GM12801 (cell line): ENCODE data around the gene CDC14A.

ENCODE experiments used
- CTCF ChIP-seq: IDR thresholded peaks from one replicate; pipeline ENCODE4 v1.5.1; 2011; ENCODE audit warnings: control low read depth; ENCODE audit not compliant: insufficient read length; ENCODE audit errors: extremely low read depth

CDC14A gene, protein sequence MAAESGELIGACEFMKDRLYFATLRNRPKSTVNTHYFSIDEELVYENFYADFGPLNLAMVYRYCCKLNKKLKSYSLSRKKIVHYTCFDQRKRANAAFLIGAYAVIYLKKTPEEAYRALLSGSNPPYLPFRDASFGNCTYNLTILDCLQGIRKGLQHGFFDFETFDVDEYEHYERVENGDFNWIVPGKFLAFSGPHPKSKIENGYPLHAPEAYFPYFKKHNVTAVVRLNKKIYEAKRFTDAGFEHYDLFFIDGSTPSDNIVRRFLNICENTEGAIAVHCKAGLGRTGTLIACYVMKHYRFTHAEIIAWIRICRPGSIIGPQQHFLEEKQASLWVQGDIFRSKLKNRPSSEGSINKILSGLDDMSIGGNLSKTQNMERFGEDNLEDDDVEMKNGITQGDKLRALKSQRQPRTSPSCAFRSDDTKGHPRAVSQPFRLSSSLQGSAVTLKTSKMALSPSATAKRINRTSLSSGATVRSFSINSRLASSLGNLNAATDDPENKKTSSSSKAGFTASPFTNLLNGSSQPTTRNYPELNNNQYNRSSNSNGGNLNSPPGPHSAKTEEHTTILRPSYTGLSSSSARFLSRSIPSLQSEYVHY

DNA sequence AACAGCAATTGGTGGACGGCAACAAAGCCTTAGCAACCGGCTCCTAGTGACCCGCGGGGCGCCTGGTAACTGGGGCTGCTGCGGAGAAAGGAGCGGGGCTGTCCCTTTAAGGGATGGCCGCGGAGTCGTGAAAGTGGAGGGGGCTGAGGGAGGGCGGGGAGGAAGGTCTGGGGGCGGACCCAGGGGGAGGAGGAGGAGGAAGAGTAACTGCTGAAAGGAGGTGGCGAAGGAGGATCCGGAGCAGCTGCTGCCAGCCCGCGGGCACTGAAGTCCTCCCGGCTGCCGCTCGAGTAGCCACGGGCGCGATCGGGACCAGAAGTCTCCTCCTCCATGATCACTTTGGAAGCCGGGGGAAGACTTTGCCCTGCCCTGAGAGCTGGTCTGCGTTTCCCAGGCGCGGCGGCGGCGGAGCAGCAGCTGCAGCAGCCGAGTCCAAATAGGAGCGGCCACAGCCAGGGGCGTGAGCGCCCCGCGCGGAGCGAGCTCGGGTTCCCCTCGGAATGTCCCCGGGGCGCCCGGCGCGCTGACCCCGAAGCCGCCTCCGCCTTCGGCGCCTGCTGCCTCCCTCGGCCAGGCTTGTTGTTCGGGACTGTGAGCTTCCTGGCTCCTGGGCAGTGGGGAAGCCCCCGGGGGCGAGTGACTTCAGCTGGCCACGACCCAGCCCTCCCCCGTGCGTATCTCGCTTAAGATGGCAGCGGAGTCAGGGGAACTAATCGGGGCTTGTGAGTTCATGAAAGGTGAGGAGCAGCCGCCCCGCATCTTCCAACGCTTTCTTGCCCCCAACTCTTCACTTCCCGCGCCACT is at the start of gene CDC14A:
TSS of gene CDC14A (plus strand) at position 240 of the 804 bp plus-strand sequence. CDS start at position 689, 449 bp downstream.
- no peak for TF ChIP-seq CTCF

DNA sequence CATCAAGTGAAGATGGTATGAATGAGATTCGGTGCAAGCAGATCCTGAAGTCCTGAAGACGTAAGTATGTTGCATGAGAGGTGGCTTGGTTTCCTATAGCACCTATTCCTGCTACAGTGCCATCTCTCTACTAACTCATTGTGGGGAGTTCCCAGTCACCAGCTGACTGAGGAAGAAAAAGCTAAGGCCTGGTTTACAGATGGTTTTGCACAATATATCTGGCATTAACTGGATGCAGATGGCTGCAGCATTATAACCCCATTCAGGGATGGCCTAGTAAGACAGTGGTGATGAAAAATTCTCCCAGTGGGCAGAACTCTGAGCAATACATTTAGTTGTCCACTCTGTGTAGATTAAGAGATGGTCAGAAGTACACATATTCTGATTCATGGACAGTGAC is 49.6 kb upstream of the CDC14A start:
- TF ChIP-seq CTCF = no peak

DNA sequence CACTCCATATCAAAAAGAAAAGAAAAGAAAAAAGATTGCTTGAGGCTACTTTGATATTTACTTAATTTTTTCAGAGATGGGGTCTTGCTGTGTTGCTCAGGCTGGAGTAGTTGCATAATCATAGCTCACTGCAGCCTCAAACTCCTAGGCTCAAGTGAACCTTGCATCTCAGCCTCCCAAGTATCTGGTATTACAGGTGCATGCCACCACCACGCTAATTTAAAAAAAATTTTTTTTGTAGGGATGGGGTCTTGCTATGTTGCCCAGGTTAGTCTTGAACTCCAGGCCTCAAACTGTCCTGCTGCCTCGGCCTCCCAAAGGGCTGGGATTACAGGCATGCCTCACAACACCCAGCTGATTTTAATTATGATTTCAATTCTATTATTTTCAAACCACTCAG is 48.1 kb upstream of the CDC14A start:
- TF ChIP-seq CTCF = no peak

DNA sequence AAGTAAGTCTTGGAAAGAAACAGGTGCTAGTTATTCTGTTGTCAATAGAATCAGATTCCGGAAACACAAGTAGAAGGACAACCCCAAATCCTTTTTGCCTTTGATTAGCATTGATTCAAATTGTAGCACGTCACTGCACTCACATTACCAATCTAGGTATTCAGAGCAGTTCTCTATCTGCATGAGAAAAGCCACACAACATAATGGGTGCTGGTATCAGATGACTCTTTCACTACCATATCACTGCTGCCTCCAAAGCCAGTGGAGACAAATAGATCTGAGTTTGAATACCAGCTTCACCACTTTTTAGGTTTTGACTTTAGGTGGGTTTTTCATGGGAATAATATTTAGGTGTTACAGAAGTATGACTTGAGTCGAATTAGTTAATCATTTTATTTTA is 47.4 kb upstream of the CDC14A start:
- no peak for TF ChIP-seq CTCF

DNA sequence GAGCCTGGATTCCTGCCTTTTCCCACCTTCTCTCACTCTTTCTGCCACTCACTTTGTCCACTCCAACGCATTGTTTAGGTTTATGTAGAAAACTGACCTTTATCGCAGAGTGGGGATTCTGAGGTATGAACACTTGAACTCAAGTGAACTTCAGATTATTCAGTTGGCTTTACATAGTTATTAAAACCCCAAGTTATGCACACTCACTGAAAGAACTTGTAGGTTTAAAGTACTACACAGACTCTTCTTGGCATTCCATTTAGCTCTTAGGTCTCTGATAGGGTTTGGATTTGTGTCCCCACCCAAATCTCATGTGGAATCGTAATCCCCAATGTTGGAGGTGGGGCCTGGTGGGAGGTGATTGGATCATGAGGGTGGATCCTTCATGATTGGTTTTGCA is 46.4 kb upstream of the CDC14A start:
- no peak for TF ChIP-seq CTCF

DNA sequence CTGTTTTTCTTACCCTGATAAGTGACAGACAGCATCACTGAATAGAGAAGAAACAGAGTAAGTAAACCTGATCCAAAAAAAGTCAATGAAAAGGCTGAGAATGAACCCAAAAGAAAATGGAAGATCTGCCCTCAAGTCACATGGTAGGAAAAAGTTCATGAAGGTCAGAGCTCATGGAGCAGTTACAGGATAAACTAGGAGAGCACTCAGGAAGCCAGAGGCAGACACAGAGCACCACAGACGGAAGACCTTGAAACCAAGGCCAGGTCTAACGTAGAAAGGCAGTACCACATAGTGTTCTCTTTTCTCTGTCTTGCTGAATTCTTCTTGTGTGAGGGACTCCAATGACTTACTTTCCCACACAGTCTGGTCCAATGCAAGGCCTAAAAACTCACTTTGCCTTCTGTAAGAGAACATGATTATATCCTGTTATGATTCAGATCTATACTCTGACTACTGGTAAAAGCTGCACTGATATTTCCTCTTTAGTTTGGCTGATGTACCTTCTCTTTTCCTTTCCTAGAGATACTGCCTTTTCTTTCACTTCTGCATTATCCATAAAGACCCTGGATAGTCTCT is 45.5 kb upstream of the CDC14A start:
- no peak for TF ChIP-seq CTCF

DNA sequence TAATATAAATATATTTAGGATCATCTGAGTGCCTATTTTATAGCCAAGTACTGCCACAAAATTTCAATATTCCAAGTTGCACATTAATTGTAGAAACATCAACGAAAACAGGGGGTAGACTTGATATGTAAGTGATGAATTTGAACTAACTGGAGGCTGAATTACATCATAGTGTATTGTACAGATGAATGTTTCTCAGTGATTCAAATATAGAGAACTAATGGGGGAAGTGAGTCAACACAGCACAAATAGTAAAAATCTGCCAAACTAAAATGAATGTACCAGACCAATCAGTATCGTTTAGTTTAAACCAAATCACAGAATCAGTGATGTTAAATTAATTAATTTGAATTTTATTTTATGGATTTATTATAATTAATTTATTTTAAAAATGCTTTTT is 43.5 kb upstream of the CDC14A start:
- no peak for TF ChIP-seq CTCF
